IPS-18c (cell line): Measurements from ENCODE around the gene F11R.
"Not testable (repeated sequence)": the region's sequence is repeated elsewhere in the genome, so short reads cannot be mapped to it uniquely, and the experiment has no call there.

Experiments
- H3K4me3 ChIP-seq: 2 replicates; pipeline ENCODE4 v1.7.0; 2013; ENCODE audit warnings: low read depth, mild to moderate bottlenecking, low read length, moderate library complexity; ENCODE audit not compliant: insufficient read depth
- H3K9me3 ChIP-seq: one replicate; pipeline ENCODE4 v1.6.1; 2013; ENCODE audit warnings: mild to moderate bottlenecking, low read length, moderate library complexity; ENCODE audit not compliant: control insufficient read depth, insufficient read depth

Gene F11R

GRCh38 chr1:161019751-161020495 lies 1.0 kb downstream of the F11R start:
- Histone ChIP-seq H3K9me3 (no peaks in the 10 kb centered on the region), H3K4me3 (peak overlapping the region; percentile 97)

GRCh38 chr1:161019111-161019660 lies 1.8 kb downstream of the F11R start:
- peak overlapping the region; percentile 97 for H3K4me3 ChIP-seq
- not testable (repeated sequence) for H3K9me3 ChIP-seq

- H3K9me3 ChIP-seq = no peaks in the 10 kb centered on the region
- peak overlapping the region; percentile 97 for H3K4me3 ChIP-seq
Observed at GRCh38 chr1:161018631-161018930, 2.4 kb downstream of the F11R start.

GRCh38 chr1:161017756-161018630 lies 3.0 kb downstream of the F11R start:
- Histone ChIP-seq H3K9me3 (no peaks in the 10 kb centered on the region), H3K4me3 (peak overlapping the region; percentile 97)

GRCh38 chr1:161017181-161017580 lies 3.8 kb downstream of the F11R start:
- H3K4me3 ChIP-seq, H3K9me3 ChIP-seq: not testable (repeated sequence)

- not testable (repeated sequence) for H3K9me3 ChIP-seq, H3K4me3 ChIP-seq
Observed at GRCh38 chr1:161016683-161017082, 4.3 kb downstream of the F11R start.

GRCh38 chr1:161013488-161014230 lies 7.3 kb downstream of the F11R start:
- no peak overlapping the region for H3K4me3 ChIP-seq
- no peaks in the 10 kb centered on the region for H3K9me3 ChIP-seq

GRCh38 chr1:161013131-161013487 lies 7.8 kb downstream of the F11R start:
- no peak overlapping the region for H3K4me3 ChIP-seq
- no peaks in the 10 kb centered on the region for H3K9me3 ChIP-seq

- H3K4me3 ChIP-seq = no peak overlapping the region
Observed at GRCh38 chr1:161012420-161012819, 8.5 kb downstream of the F11R start.

GRCh38 chr1:161009602-161010211 lies 11.2 kb downstream of the F11R start:
- Histone ChIP-seq H3K9me3 (no peaks in the 10 kb centered on the region), H3K4me3 (no peak overlapping the region)

More at GRCh38 chr1:161012420-161012819, 8.5 kb downstream of the F11R start:
- H3K9me3 ChIP-seq = no peaks in the 10 kb centered on the region

GRCh38 chr1:161008869-161009510 lies 12.0 kb downstream of the F11R start:
- H3K4me3 ChIP-seq = no peak overlapping the region

GRCh38 chr1:161007369-161007768 lies 13.6 kb downstream of the F11R start:
- no peak overlapping the region for H3K4me3 ChIP-seq
- H3K9me3 ChIP-seq = no peaks in the 10 kb centered on the region

More at GRCh38 chr1:161008869-161009510, 12.0 kb downstream of the F11R start:
- H3K9me3 ChIP-seq = no peaks in the 10 kb centered on the region

- no peak overlapping the region for H3K4me3 ChIP-seq
- H3K9me3 ChIP-seq = no peaks in the 10 kb centered on the region
Observed at GRCh38 chr1:161006563-161006962, 14.4 kb downstream of the F11R start.

- no peaks in the 10 kb centered on the region for H3K9me3 ChIP-seq
Observed at GRCh38 chr1:161001525-161001924, 19.4 kb downstream of the F11R start.

GRCh38 chr1:161000736-161001480 lies 20.0 kb downstream of the F11R start:
- no peaks in the 10 kb centered on the region for H3K9me3 ChIP-seq
- no peak overlapping the region for H3K4me3 ChIP-seq

More at GRCh38 chr1:161001525-161001924, 19.4 kb downstream of the F11R start:
- no peak overlapping the region for H3K4me3 ChIP-seq

GRCh38 chr1:160999376-160999775 lies 21.6 kb downstream of the F11R start:
- Histone ChIP-seq H3K4me3 (no peak overlapping the region), H3K9me3 (no peaks in the 10 kb centered on the region)
